ENCODE data around the gene IER5L.
"Not testable (repeated sequence)": the region's sequence is repeated elsewhere in the genome, so short reads cannot be mapped to it uniquely, and the experiment has no call there.

The IER5L gene

GRCh38 chr9:129193655-129194054, 15.6 kb upstream of the IER5L start:
- TF ChIP-seq CTCF (IDR thresholded peaks at IDR 0.05): no peak

GRCh38 chr9:129191234-129191633, 13.2 kb upstream of the IER5L start:
- H3K9ac ChIP-seq: no peak overlapping the region
- no peak overlapping the region for H2AFZ ChIP-seq
- H3K79me2 ChIP-seq: no peaks in the 10 kb centered on the region
- H3K27ac ChIP-seq: no peak overlapping the region
- no peaks in the 10 kb centered on the region for H3K4me1 ChIP-seq
- no peak overlapping the region for H3K4me2 ChIP-seq (ENCODE audit: low read length)
- no peaks in the 10 kb centered on the region for H3K9me3 ChIP-seq (ENCODE audit: control insufficient read depth, low read length)
- no peak for TF ChIP-seq CTCF (IDR thresholded peaks at IDR 0.05)
- H3K36me3 ChIP-seq (ENCODE audit: control insufficient read depth, insufficient read depth, low read length): no peaks in the 10 kb centered on the region
- no peaks in the 10 kb centered on the region for H3K27me3 ChIP-seq (ENCODE audit: control insufficient read depth, insufficient read depth, low read length)
- no peak overlapping the region for H3K4me3 ChIP-seq (ENCODE audit: low read depth, low read length)

More at GRCh38 chr9:129193655-129194054, 15.6 kb upstream of the IER5L start:
- Histone ChIP-seq H3K9ac (no peak overlapping the region), H3K27me3 (ENCODE audit: control insufficient read depth, insufficient read depth, low read length) (no peaks in the 10 kb centered on the region), H3K27ac (no peak overlapping the region), H3K9me3 (ENCODE audit: control insufficient read depth, low read length) (no peaks in the 10 kb centered on the region), H2AFZ (no peak overlapping the region), H3K4me2 (ENCODE audit: low read length) (no peak overlapping the region), H3K36me3 (ENCODE audit: control insufficient read depth, insufficient read depth, low read length) (no peaks in the 10 kb centered on the region), H3K79me2 (no peaks in the 10 kb centered on the region), H3K4me3 (ENCODE audit: low read depth, low read length) (no peak overlapping the region), H3K4me1 (no peaks in the 10 kb centered on the region)

GRCh38 chr9:129189971-129190370, 11.9 kb upstream of the IER5L start:
- H3K79me2 ChIP-seq; H3K9me3 ChIP-seq (ENCODE audit: control insufficient read depth, low read length); H3K27ac ChIP-seq; H3K4me1 ChIP-seq; H3K4me3 ChIP-seq (ENCODE audit: low read depth, low read length); H3K4me2 ChIP-seq (ENCODE audit: low read length); H3K36me3 ChIP-seq (ENCODE audit: control insufficient read depth, insufficient read depth, low read length); H3K27me3 ChIP-seq (ENCODE audit: control insufficient read depth, insufficient read depth, low read length); H2AFZ ChIP-seq; H3K9ac ChIP-seq: not testable (repeated sequence)

GRCh38 chr9:129187042-129187441, 9.0 kb upstream of the IER5L start:
- Histone ChIP-seq H3K4me2 (ENCODE audit: low read length) (no peak overlapping the region), H3K36me3 (ENCODE audit: control insufficient read depth, insufficient read depth, low read length) (no peaks in the 10 kb centered on the region), H3K9ac (no peak overlapping the region), H3K4me3 (ENCODE audit: low read depth, low read length) (no peak overlapping the region), H3K9me3 (ENCODE audit: control insufficient read depth, low read length) (no peaks in the 10 kb centered on the region), H3K27me3 (ENCODE audit: control insufficient read depth, insufficient read depth, low read length) (no peaks in the 10 kb centered on the region), H3K79me2 (no peaks in the 10 kb centered on the region), H2AFZ (no peak overlapping the region), H3K27ac (no peak overlapping the region), H3K4me1 (no peaks in the 10 kb centered on the region)
- no peak for TF ChIP-seq CTCF (IDR thresholded peaks at IDR 0.05)

- H3K27me3 ChIP-seq (ENCODE audit: control insufficient read depth, insufficient read depth, low read length): no peaks in the 10 kb centered on the region
- H3K79me2 ChIP-seq: no peaks in the 10 kb centered on the region
- H3K27ac ChIP-seq: no peak overlapping the region
- no peaks in the 10 kb centered on the region for H3K36me3 ChIP-seq (ENCODE audit: control insufficient read depth, insufficient read depth, low read length)
- no peak overlapping the region for H3K9ac ChIP-seq
- no peak overlapping the region for H2AFZ ChIP-seq
- no peaks in the 10 kb centered on the region for H3K9me3 ChIP-seq (ENCODE audit: control insufficient read depth, low read length)
- no peak overlapping the region for H3K4me2 ChIP-seq (ENCODE audit: low read length)
- TF ChIP-seq CTCF (IDR thresholded peaks at IDR 0.05): no peak
- H3K4me3 ChIP-seq (ENCODE audit: low read depth, low read length): no peak overlapping the region
- no peaks in the 10 kb centered on the region for H3K4me1 ChIP-seq
These were observed 7.9 kb upstream of the IER5L start for GRCh38 chr9:129185991-129186390.

Measured in parathyroid adenoma (tissue), 2 donors.